Endothelial cell of umbilical vein (primary cell): ENCODE measurements around the gene PHYH.

Source experiments
- MYC ChIP-seq: IDR thresholded peaks from one replicate; pipeline ENCODE4 v1.6.1; 2011; ENCODE audit warnings: mild to moderate bottlenecking, low read depth, low read length
- POLR2A ChIP-seq: IDR thresholded peaks from 2 replicates; pipeline ENCODE4 v1.6.1; 2012; ENCODE audit warnings: low read depth, mild to moderate bottlenecking, control low read depth, low read length

- TF ChIP-seq MYC (no peak), POLR2A (no peak)
Observed at GRCh38 chr10:13247246-13247645, 52.6 kb downstream of the PHYH start.
